ENCODE data around the gene PPP1R9A.

Gene PPP1R9A

DNA sequence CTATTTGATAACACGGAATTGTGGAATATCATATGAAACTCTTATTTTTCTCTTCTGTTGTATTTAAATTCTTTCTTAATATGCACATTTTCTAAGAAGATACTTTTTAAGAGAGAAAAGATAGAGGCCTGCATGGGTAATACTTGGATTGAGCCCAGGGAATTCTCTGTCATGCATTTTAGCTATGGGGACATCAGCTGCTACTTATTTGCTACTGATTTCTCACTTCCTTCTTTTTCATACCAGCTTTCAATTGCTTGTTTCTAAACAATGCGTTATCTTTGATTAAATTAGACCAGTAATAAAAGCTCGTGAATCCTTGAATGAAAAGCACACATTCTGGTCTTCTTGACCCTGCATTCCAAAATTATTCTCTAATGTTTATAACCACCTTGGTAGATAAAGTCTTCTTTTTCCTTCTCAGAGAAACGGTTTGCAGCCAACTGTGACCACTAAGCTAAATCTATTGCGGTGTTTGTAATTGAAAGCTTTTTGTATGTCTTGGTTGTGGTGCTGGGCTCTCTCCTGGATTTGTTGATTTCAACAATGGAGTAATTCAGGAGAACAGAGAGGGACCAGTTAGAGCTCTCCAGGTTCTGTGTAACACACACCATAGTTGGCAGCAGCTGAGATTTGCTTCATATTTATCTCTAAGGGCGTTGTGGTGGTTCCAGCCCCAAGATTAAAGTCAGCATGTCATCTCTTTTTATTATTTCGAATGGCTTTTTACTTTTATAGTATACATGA lies 139.3 kb downstream of the PPP1R9A start:
- no peaks in the 10 kb centered on the region for H3K36me3 ChIP-seq (ENCODE audit: control insufficient read depth, insufficient read depth, low read length, severe bottlenecking)
- no peak for DNase-seq (ENCODE audit: low read depth)
- no peak overlapping the region for H3K4me3 ChIP-seq (ENCODE audit: low read length)

DNA sequence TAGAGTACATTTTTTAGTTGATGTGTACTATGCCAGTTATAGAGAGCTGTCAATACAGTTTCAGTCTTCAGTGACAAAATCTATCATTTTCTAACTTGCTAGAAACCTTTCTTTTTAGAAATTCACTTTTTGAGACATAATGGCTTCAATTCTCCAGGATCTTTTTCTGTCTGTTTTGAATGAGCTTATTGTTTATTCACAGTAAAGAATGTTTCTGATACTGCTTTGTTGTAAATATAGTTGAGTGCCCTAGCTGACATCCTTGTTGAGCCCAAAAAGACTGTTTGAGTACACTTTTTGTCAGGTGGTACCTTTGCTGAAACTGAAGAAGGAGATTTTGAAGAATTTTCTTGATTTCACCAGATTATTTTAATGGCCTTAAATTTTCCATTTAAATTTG lies 139.9 kb downstream of the PPP1R9A start:
- no peaks in the 10 kb centered on the region for H3K36me3 ChIP-seq (ENCODE audit: control insufficient read depth, insufficient read depth, low read length, severe bottlenecking)
- peaks cover 2% of the 10 kb centered on the region for H3K4me1 ChIP-seq (ENCODE audit: control insufficient read depth, insufficient read depth, low read length)
- H3K9ac ChIP-seq (ENCODE audit: low read length): no peak overlapping the region
- no peaks in the 10 kb centered on the region for H3K9me3 ChIP-seq (ENCODE audit: control insufficient read depth, low read length)
- H3K27me3 ChIP-seq (replicated peaks; ENCODE audit: control insufficient read depth, insufficient read depth, low read length): no peaks in the 10 kb centered on the region
- DNase-seq (ENCODE audit: low read depth): no peak
- no peak overlapping the region for H3K4me3 ChIP-seq (ENCODE audit: low read length)

More for the DNA sequence above, 139.3 kb downstream of the PPP1R9A start:
- H3K27me3 ChIP-seq (replicated peaks; ENCODE audit: control insufficient read depth, insufficient read depth, low read length): no peaks in the 10 kb centered on the region
- peaks cover 2% of the 10 kb centered on the region for H3K4me1 ChIP-seq (ENCODE audit: control insufficient read depth, insufficient read depth, low read length)
- no peaks in the 10 kb centered on the region for H3K9me3 ChIP-seq (ENCODE audit: control insufficient read depth, low read length)
- no peak overlapping the region for H3K9ac ChIP-seq (ENCODE audit: low read length)

DNA sequence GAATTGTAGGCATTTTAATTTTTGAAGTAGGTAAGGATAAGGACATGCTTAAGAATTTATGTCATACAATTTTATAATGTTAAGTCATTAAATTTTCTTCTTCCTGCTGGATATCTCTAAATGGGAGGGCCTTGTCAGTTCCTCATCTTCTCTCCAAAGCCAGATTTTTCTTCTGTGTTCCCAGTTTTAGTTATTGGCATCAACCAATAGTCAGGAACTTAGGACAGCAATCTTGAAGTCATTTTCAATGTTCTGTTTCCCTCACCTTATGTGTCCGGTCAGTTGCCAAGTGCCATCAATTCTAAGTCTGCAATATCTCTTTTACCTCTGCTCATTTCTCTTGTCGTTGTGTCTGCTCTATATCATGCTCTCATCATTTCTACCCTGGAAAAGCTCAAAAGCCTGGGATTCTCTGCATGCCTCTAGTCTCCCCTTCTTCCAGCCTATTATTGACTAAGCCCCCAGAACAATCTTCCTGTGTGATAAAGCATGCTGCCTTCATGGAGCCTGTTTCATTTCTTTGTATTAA lies 145.2 kb downstream of the PPP1R9A start:
- no peaks in the 10 kb centered on the region for H3K4me1 ChIP-seq (ENCODE audit: control insufficient read depth, insufficient read depth, low read length)
- no peaks in the 10 kb centered on the region for H3K9me3 ChIP-seq (ENCODE audit: control insufficient read depth, low read length)
- no peak overlapping the region for H3K4me3 ChIP-seq (ENCODE audit: low read length)
- no peak overlapping the region for H3K9ac ChIP-seq (ENCODE audit: low read length)
- DNase-seq (ENCODE audit: low read depth): no peak
- no peaks in the 10 kb centered on the region for H3K27me3 ChIP-seq (replicated peaks; ENCODE audit: control insufficient read depth, insufficient read depth, low read length)
- H3K36me3 ChIP-seq (ENCODE audit: control insufficient read depth, insufficient read depth, low read length, severe bottlenecking): no peaks in the 10 kb centered on the region

DNA sequence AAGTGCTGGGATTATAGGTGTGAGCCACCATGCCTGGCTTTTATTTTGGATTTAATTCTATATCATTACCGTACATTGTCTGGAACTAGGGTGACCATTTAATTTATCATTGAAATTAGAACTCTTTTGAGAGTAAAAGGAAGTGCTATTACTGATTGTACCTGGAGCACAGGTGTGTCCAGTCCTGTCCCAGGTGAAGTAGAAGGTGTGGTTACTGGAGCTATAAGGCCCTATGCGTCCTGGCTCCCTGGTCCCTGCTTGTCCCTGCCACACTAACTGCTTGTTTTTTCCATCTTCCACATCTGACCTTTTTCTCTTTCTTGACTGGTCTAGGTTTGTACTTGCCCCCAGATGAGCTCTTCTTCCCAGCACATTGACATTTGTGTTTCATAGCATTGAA lies 147.0 kb downstream of the PPP1R9A start:
- no peaks in the 10 kb centered on the region for H3K9me3 ChIP-seq (ENCODE audit: control insufficient read depth, low read length)
- no peaks in the 10 kb centered on the region for H3K27me3 ChIP-seq (replicated peaks; ENCODE audit: control insufficient read depth, insufficient read depth, low read length)
- H3K4me1 ChIP-seq (ENCODE audit: control insufficient read depth, insufficient read depth, low read length): no peaks in the 10 kb centered on the region
- no peak for DNase-seq (ENCODE audit: low read depth)
- no peak overlapping the region for H3K4me3 ChIP-seq (ENCODE audit: low read length)
- H3K9ac ChIP-seq (ENCODE audit: low read length): no peak overlapping the region
- H3K36me3 ChIP-seq (ENCODE audit: control insufficient read depth, insufficient read depth, low read length, severe bottlenecking): no peaks in the 10 kb centered on the region

DNA sequence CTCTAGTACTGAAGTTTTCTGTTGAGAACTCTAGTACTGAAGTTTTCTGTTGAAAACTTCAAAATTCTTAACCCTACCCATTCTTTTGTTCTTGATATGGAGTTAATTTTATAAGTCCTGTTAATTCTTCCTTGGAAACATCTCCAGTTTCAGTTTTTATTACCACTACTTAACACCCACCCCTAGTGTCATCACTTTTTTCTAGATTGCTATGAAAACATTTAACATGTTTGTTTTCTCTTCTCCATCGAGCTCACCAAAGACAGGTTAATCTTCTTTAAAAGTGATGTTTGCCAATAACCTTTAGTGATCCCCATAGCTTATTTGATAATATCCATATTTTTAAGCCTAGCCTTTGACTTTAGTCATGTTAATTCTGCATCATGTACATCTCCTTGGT lies 147.9 kb downstream of the PPP1R9A start:
- Histone ChIP-seq H3K9ac (ENCODE audit: low read length) (no peak overlapping the region), H3K4me3 (ENCODE audit: low read length) (no peak overlapping the region), H3K9me3 (ENCODE audit: control insufficient read depth, low read length) (no peaks in the 10 kb centered on the region), H3K36me3 (ENCODE audit: control insufficient read depth, insufficient read depth, low read length, severe bottlenecking) (no peaks in the 10 kb centered on the region), H3K27me3 (replicated peaks; ENCODE audit: control insufficient read depth, insufficient read depth, low read length) (no peaks in the 10 kb centered on the region), H3K4me1 (ENCODE audit: control insufficient read depth, insufficient read depth, low read length) (no peaks in the 10 kb centered on the region)
- no peak for DNase-seq (ENCODE audit: low read depth)

DNA sequence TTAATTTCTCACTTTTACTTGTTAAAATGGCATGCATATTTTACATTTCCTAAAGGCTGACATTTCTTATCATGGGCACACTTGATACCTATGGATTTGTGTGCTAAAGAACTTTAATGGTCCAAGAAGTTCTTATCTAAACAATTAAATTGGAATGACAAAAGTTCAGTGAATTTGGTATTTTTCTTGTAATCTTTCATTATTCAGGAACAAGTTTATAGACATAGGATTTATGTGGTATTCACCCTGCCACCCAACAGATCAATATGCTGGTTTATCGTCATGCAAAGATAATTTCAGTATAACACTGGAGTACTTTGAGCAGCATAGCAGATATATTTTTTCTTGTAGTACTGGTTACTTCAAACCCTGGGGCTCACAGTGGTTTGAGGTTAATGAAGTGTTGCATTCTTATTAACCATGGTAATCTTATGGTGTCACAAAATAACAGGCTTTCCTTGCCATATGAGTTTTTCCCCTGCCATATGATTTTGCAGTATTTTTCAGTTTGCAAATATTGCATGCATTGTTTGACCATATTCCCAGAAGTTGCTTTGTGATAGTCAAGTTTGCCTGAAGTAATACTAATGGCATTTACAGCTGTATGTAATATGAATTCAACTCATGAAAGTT lies 148.8 kb downstream of the PPP1R9A start:
- Histone ChIP-seq H3K4me1 (ENCODE audit: control insufficient read depth, insufficient read depth, low read length) (no peaks in the 10 kb centered on the region), H3K9me3 (ENCODE audit: control insufficient read depth, low read length) (no peaks in the 10 kb centered on the region), H3K36me3 (ENCODE audit: control insufficient read depth, insufficient read depth, low read length, severe bottlenecking) (no peaks in the 10 kb centered on the region), H3K9ac (ENCODE audit: low read length) (no peak overlapping the region), H3K4me3 (ENCODE audit: low read length) (no peak overlapping the region), H3K27me3 (replicated peaks; ENCODE audit: control insufficient read depth, insufficient read depth, low read length) (no peaks in the 10 kb centered on the region)
- no peak for DNase-seq (ENCODE audit: low read depth)

DNA sequence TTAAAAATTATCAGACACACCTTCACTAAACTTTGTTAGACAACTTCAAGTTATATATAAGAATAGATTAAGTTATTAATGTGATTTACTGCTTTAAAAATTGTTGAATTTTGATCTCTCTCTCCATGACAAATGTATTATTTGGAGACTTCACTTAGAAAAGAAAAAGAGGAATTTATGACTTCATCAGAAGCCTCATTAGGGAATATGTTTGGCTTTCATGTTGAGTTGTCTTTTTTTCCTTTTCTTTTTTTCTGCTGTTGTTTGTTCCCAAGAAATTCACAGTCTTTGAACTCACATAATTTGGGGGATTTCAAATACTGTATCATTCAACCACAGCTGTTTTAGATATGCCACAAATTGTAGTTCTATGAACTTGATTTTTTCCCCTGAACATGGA lies 149.5 kb downstream of the PPP1R9A start:
- H3K4me1 ChIP-seq (ENCODE audit: control insufficient read depth, insufficient read depth, low read length): no peaks in the 10 kb centered on the region
- no peaks in the 10 kb centered on the region for H3K36me3 ChIP-seq (ENCODE audit: control insufficient read depth, insufficient read depth, low read length, severe bottlenecking)
- no peaks in the 10 kb centered on the region for H3K9me3 ChIP-seq (ENCODE audit: control insufficient read depth, low read length)
- no peak for DNase-seq (ENCODE audit: low read depth)
- H3K27me3 ChIP-seq (replicated peaks; ENCODE audit: control insufficient read depth, insufficient read depth, low read length): no peaks in the 10 kb centered on the region
- H3K9ac ChIP-seq (ENCODE audit: low read length): no peak overlapping the region
- H3K4me3 ChIP-seq (ENCODE audit: low read length): no peak overlapping the region

DNA sequence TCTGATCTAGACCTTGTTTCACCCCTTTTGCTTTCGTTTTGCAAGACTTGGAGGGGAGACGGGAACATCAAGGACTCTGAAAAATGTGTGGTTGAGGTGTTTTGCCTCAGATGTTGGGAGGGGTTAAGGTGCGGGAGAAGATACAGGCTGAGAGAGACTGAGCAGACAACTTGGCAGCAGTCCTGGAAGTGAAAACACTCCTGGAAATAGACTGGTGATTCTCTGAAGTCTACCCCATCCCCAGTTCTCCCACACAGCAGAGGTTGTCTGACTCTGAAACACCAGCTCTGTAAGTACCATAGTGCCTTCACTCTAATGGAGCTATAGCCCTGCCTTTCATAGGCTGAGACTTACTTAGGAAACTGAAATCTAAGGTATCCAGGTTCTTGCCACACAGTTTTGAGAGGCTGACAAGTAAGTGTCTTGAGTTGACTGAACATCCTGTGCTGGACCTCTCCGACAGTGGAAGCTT lies 152.5 kb downstream of the PPP1R9A start:
- H3K36me3 ChIP-seq (ENCODE audit: control insufficient read depth, insufficient read depth, low read length, severe bottlenecking): no peaks in the 10 kb centered on the region
- no peak for DNase-seq (ENCODE audit: low read depth)
- H3K9ac ChIP-seq (ENCODE audit: low read length): no peak overlapping the region
- no peaks in the 10 kb centered on the region for H3K9me3 ChIP-seq (ENCODE audit: control insufficient read depth, low read length)
- no peak overlapping the region for H3K4me3 ChIP-seq (ENCODE audit: low read length)
- H3K27me3 ChIP-seq (replicated peaks; ENCODE audit: control insufficient read depth, insufficient read depth, low read length): no peaks in the 10 kb centered on the region
- H3K4me1 ChIP-seq (ENCODE audit: control insufficient read depth, insufficient read depth, low read length): no peaks in the 10 kb centered on the region

DNA sequence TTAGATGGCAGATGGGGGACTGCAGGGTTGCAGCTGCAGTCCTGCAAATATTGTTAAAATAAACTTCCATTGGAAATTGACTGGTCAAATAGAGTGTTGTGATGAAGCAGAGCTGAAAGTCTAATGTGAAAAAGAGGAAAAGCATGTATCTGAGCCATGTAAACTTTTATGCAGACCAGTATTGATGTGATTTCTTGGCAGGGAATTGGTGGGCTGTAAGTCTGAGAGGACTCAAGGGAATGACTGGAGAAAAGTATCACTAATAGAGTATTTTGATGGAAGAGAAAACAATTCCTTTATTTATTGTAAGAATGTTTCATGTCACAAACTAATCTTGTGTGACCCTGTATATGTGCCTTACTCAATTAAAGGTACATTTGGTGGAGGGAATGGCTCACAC lies 155.5 kb downstream of the PPP1R9A start:
- H3K9ac ChIP-seq (ENCODE audit: low read length): no peak overlapping the region

DNA sequence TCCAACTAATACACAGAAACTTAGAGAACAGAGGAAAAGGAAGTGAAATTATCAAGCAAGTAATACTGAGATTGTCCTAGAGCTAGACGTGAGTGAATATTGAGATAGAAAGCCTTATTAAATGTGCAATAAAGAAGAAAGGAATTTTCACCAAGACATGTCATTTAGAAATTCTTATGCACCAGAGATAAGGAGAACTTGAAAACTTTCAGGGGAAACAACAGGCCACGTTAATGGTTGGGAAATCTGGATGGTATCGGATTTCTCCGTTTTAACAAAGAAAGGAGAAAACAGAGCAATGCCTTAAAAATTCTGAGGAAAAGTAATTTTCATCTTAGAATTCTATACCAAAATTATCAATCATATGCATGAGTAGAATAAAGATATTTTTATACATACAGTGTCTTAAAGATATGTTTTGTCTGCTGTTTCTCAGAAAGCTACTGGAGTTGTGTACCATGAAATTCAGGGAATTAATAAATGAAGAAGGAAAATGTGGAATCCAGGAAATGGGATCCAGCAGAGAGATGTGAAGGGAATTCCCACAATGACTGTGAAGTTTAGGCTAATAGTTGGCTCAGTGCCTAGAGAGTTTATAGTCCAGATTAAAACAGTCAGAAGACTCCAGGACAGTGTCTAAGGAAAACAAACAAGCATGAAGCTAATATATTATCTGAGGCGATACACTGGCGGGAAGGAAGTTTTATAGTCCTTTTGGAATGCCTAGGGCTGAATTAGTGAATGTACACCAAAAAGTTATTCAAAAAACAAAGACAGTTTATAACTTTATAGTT lies 159.5 kb downstream of the PPP1R9A start:
- no peaks in the 10 kb centered on the region for H3K36me3 ChIP-seq (ENCODE audit: control insufficient read depth, insufficient read depth, low read length, severe bottlenecking)
- H3K27me3 ChIP-seq (replicated peaks; ENCODE audit: control insufficient read depth, insufficient read depth, low read length): no peaks in the 10 kb centered on the region
- H3K4me1 ChIP-seq (ENCODE audit: control insufficient read depth, insufficient read depth, low read length): peaks cover 9% of the 10 kb centered on the region
- no peak overlapping the region for H3K4me3 ChIP-seq (ENCODE audit: low read length)
- no peak overlapping the region for H3K9ac ChIP-seq (ENCODE audit: low read length)
- no peak for DNase-seq (ENCODE audit: low read depth)
- no peaks in the 10 kb centered on the region for H3K9me3 ChIP-seq (ENCODE audit: control insufficient read depth, low read length)

More for the DNA sequence above, 155.5 kb downstream of the PPP1R9A start:
- peaks cover 9% of the 10 kb centered on the region for H3K4me1 ChIP-seq (ENCODE audit: control insufficient read depth, insufficient read depth, low read length)
- no peaks in the 10 kb centered on the region for H3K27me3 ChIP-seq (replicated peaks; ENCODE audit: control insufficient read depth, insufficient read depth, low read length)
- no peaks in the 10 kb centered on the region for H3K36me3 ChIP-seq (ENCODE audit: control insufficient read depth, insufficient read depth, low read length, severe bottlenecking)
- DNase-seq (ENCODE audit: low read depth): no peak
- H3K9me3 ChIP-seq (ENCODE audit: control insufficient read depth, low read length): no peaks in the 10 kb centered on the region
- H3K4me3 ChIP-seq (ENCODE audit: low read length): no peak overlapping the region
